Stimulated activated CD4-positive, alpha-beta T cell treated with anti-CD3 and anti-CD28 coated beads, Interleukin-12 subunit alpha, Interleukin-12 subunit beta, amount 100 ng/mL, for 4 hours (primary cell): Measurements from ENCODE around the gene DOCK1.
"Not testable (repeated sequence)": the region's sequence is repeated elsewhere in the genome, so short reads cannot be mapped to it uniquely, and the experiment has no call there.

ENCODE experiments used
- DNase-seq: peaks from one replicate; pipeline ENCODE4 v3.0.0-alpha.2; 2020

Gene DOCK1

DNA sequence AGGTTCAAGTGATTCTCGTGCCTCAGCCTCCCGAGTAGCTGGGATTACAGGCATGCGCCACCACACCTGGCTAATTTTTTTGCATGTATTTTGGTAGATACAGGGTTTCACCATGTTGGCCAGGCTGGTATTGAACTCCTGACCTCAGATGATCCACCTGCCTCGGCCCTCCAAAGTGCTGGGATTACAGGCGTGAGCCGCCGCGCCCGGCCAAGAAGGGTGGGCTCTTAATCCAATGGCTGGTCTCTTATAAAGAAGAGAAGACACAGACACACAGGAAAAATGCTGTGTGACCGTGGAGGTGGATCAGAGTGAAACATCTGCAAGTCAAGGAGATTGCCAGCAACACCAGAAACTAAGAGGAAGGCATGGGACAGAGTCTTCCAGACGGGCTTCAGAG, 394.0 kb downstream of the DOCK1 start:
- DNase-seq: not testable (repeated sequence)

DNA sequence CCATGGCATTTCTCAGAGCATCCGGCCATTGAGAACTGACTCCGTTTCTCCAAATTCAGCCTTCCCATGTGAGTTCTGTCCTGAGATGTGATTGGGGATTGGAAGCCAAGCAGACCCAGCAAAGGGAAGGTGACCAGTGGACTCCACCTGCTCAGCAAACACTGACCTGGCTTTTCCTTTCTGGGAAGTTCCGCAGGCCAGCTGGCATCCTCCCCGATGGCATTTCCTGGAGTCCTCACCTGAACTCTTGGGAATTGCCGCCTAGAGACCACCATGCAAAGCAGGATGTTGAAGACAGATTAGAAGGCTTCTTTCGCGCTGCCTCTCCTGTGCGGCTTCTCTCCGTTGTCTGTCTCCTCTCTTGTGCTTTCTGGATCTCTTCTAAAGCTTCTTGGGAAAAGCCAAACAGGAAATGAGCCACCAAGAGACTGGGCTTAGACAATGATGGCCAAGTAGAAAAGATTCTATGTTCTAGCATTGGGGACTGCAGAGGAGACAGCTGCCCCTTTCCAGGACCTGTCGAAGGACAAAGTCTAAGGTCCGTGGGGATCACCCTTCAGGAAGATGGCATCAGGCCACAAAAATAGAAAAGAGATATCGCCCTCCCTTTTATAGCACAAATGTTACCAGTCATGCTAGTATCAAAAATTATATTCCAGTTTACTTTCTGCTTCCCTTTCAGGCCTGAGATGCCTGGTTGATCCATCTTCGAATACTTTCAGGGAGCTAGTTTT, 394.9 kb downstream of the DOCK1 start:
- no peak for DNase-seq

DNA sequence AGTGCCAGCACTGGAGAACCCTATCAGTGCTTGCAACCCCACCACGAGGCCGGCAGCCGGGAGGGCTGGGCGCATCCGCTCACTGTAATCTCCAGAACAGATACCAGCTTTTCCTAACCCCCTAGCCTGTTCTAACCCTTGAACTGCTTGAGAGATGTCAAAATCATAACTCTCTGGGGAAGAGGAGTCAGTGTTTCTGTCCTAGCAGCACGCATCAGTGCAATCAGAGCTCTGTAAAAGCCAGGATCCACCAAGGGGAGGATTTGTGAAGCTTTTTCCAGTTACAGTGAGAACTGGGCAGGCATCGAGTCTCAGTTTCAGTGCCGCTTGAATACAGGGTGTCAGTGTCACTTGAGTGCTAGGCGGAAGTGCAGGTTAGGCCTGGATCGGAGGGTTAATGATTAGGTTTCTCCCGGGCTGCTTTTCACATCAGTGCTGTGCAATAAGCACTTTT, 395.7 kb downstream of the DOCK1 start:
- DNase-seq: no peak

DNA sequence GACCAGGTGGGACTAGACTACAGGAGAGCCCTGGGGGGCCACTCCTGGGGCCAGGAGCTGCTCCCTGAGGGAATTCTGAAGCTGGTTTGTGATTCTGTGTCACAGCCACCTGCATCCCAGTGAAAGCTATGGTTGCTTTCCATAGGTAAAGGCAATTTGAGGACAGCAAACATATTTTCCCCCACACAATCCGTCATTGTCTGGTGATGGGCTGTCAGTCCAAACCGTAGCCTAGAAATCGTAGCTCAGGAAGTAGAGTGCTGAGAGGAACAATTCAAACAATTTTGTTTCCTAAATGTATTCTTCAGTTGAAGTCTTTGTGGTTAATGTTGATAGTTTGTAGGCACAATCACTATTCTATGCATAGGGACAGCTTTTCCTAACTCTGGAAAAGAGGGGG, 397.1 kb downstream of the DOCK1 start:
- no peak for DNase-seq

DNA sequence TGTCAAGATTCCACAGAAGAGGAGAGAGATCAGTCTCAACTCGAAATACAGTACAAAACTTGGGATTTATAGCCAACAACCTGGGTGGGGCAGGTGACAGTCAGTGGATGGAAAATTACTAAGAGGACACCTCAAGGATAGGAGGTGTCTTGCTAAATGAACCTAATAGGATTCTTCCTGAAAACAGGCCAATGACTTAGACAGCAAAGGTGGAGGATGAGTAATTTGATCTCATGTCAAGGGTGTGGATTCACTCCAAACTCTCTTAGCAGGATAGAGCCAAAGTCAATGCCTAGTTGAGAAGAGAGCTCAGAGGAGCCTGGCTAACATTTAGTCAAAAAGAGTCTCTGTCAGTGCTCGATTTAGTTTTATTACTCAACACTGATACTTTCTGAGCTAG, 397.9 kb downstream of the DOCK1 start:
- DNase-seq: no peak

DNA sequence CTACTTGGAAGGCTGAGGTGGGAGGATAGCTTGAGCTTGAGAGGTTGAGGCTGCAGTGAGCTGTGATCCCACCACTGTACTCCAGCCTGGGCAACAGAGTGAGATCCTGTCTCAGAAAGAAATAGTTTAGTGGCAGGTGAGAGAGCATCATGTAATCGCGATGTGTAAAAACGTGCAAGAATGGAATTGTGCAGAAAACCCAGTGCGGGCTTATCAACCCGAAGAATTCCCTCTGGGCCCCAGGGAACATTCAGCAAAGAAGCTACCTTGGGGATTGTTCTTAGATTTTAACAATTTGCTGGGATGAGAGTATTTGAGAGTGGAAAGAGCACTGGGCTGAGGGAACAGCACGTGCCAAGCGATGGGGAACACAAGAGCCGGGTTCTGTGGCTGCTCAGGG, 398.5 kb downstream of the DOCK1 start:
- no peak for DNase-seq

DNA sequence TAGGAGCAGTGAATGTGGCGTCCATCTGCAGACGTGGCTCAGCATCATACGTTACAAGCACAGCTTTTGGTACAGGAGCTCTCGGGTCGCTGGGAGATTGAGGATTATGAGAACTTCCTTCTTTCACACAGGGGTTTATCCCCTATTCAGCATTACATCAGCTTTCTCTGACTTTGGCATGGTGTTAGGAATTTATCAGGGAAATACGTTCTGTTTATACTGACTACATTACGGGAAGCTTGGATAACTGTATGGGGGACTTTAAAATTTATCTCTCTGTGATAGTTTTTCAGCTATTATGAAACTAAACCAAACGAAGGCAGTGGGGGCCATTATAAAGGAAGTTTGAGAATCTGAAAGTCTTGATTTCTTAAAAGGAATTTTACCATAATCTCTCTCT, 401.3 kb downstream of the DOCK1 start:
- DNase-seq: no peak

DNA sequence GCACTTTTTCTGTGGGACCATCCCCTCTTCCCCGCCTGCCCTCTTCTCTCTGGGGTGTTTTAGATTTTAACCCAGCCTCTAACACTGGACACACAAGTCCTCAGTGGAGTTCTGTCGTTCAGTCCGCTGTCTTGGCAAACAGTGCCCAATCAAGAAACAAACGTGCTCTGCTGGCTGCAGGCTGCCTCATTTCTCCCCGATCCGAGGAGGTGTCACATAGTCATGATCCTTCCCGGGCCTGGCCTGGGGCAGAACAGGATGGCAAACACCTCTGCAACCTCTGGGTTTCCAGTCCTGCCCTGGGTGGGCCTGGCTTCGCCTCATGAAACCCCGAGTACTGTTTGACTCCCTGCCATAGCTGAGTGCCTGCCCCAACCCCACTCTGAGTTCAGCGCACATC, 402.1 kb downstream of the DOCK1 start:
- no peak for DNase-seq

DNA sequence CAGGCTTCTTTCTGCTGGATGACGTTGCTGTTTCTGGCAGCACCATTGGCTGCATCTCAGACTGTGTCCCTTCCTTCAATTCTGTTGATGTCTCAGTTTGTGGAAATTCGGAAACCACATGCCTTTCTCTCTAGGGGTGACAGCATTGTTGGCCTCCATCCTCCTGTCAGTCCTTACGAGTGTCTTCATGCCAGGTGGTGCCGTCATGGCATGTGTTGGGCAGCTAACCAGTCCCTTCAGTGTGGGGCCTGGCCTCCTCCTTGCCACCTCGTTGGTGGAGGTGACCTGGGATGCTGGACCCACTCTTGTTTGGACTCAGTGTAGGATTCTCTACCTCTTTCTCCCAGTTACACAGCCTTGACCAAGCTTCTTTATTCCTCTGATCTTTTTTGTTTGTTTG, 402.8 kb downstream of the DOCK1 start:
- DNase-seq: no peak

DNA sequence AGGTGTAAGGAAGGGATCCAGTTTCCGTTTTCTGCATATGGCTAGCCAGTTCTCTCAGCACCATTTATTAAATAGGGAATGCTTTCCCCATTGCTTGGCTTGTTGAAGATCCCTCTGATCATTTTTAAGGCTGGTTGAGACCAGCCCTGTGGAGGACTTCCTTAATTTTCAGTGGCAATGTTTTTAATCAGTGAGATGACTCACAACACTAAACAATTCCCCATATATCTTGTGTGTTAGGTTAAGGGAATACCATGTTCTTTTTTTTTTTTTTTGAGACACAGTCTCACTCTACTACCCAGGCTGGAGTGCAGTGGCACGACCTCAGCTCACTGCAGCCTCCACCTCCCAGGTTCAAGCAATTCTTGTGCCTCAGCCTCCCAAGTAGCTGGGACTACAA, 404.4 kb downstream of the DOCK1 start:
- not testable (repeated sequence) for DNase-seq

DNA sequence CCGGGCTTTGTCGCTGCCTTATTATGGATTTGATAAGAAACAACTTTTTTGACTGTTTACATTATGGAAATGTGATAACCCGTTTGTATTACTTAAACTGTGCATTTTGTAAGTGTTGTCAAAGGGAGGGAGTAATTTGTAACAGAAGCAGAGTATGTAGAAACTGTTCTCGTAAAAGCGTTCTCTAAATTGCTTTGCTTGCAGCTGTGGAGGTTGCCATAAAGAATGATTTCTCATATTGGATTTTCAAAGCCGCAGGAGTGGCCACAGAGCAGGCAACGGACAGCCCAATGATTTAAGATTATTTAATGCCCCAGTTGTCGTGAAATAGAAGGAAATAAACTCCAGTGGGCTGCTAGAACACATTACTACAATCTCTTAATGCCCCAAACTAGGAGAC, 405.2 kb downstream of the DOCK1 start:
- no peak for DNase-seq

DNA sequence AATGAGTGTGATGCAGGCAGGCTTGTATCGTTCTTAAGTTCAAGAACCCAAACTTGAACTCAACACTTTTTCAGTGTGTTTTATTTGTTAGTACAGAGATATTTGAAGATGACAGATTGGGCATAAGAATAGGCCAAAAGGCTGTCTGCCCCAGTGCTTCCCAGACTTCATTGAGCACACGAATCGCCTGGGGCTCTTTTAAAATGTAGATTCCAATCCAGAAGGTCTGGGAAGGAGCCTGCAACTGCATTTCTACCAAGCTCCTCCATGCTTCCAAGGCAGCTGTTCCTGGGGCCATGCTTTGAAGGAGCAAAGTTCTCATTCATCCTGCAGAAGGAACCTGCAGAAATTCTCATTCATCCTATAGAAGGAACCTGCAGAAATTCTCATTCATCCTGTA, 405.7 kb downstream of the DOCK1 start:
- no peak for DNase-seq

DNA sequence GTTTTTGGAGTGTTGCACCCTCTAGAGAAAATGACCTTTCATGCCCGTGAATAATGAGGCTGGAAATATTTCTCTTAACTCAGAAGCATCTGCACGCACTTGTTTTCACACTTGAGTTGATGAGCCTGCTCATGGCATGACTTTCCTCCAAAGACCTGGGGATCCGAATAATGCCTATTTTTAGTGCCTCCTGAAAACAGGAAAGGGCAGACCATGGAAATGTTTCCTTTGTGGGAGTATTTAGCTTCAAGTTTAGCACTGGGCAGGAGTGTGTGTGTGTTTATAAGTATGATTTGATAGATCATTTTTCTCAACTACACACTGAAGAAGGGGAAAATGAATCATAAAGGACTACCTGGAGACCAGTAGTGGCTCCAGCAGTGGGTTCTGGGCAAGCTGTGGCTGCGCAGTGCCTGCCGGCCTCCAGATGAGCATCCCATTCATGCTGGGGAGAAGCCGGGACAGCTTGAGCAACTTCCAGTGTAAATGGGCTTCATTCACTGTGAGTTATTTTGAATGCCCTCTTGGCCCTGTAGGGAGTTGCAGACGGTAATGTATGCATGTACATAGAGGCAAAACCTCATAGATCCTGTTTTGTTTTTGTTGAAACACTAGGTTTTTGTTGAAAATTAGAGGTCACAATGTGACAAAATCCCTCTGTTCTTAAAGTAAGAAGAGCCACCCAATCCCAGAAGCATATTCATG, 408.9 kb downstream of the DOCK1 start:
- DNase-seq: no peak

DNA sequence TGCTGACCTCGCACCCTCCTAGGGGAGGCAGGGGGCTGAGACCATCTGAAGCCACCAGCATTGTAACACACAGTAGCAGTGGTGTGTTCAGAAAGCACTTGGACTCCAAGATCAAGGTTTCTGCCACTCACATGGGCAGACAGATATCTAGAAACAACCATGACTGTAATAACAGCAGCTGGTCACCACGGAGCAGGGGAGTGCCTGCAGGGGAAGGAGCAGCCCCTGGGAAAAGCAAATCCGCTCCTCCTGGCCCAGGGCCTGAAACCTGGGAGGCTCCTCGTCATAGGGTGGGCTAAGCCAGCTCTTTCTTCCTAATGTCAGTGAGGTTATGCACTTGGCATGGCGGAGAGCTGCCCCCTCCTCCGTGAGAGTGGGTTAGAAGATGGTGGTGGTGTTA, 409.6 kb downstream of the DOCK1 start:
- DNase-seq: no peak

DNA sequence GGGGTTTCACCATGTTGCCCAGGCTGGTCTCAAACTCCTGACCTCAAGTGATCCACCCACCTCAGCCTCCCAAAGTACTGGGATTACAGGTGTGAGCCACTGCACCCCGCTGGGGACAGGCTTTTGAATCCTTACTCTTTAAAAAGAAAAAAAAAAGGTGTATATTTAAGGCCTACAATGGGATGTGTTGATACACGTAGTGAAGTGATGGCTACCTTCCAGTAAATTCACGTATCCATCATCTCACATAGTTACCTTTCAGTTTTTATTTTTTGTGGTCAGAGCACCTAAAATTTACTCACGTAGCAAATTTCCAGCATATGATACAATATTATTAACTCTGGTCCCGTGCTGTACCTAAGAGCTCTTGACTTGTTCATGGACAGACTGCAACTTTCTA, 410.7 kb downstream of the DOCK1 start:
- DNase-seq: no peak

DNA sequence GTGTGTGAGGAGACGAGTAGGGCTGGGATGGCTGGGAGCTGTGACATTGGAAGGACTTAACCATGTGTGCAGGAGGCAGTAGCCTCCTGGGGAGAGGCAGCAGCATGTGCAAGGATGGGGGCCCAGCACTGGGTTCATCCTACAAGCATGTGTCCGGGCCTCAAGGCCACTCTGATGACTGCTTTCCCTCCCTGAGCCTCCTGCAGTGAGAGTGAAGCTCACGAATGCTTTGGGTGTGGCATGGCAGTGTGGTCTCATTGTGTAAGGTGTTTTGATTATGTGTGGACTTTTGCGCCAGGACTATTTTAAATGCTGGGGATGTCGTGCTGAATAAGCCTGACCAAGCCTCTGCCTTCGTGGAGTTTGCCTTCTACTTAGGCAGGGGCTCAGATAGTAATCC, 413.2 kb downstream of the DOCK1 start:
- DNase-seq: no peak

DNA sequence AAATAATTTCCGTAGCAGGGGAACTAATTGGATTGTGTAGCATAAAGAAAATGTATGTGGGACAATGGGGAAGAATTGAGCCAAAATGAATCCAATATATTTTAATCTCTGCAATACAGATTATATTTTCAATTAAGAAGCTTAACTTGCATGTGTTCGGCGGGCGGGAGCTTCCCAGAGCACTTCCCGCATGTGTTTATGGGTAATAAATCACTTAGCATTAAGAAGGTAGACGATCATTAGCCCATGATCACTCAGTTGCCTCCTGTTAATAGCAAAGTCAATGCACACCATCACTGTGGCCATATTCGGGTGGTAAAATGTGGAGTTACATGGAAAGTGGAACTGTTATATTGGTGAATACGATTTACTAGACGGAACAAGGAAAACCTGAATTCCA, 414.0 kb downstream of the DOCK1 start:
- no peak for DNase-seq

DNA sequence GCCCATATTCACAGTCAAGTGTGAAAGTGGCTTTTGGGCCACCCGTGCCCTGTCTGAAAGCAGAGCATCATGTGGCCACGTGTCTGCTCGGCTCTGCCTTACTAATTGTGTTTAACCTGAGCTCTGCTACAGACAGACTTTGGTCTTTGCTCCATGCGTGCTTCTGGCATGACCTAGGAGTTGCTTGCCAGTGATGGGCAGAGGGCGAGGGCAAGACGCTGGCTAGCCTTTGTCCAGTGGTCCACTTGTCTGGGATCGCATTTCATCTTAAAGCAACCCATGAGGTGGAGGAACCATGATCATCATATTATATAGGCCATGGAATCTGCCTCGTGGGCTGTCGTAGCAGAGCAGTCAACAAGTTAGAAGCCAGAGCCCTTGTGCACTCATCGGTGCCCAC, 414.5 kb downstream of the DOCK1 start:
- DNase-seq: no peak

DNA sequence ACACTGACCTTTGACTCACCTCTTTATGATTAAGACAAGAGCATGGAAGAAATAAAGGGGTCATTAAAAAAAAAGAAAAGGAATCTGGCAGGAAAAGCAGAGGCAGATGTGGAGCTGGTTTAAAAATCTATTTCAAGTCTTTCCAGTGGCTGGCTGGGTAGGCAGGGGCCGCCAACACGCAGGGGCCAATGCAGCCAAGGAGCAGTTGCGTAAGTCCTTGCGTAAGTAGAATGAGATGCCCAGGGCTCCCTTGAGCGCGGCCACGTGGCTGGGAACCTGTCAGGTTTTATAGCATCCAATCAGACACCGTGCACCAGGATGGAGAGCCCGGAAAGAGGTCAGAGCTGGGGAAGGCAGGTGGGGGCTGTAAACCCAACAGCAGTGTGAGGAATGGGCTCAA, 414.9 kb downstream of the DOCK1 start:
- DNase-seq: no peak

DNA sequence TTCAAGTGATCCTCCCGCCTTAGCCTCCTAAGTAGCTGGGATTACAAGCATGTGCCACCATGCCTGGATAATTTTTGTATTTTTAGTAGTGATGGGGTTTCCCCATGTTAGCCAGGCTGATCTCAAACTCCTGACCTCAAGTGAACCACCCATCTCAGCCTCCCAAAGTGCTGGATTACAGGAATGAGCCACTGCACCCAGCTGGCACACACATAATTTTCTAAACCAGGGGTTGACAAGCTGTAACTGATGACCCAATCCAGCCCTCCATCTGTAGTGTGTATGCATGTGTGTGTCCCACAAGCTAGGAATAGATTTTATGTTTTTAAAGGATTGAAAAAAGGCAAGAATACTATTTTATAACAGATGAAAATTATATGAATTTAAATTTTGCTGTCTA, 417.1 kb downstream of the DOCK1 start:
- no peak for DNase-seq

DNA sequence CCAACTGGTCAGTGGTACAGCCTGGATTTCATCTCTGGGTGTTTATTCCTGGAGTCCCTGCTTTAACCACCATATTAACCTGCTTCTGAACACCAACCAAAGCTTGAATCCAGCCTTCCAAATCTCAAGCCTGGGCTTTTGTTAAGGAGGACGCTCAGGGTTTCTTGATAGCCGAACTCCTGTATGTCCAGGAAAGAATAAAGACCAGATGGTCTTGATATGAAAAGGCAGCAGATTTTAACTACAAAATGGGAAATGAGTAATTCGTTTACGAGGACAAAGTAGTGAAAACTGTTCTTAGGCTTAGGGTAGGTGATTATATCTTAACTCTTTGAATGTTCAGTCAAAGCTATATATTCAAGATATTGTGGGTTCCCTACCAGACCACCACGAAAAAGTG, 420.3 kb downstream of the DOCK1 start:
- no peak for DNase-seq

DNA sequence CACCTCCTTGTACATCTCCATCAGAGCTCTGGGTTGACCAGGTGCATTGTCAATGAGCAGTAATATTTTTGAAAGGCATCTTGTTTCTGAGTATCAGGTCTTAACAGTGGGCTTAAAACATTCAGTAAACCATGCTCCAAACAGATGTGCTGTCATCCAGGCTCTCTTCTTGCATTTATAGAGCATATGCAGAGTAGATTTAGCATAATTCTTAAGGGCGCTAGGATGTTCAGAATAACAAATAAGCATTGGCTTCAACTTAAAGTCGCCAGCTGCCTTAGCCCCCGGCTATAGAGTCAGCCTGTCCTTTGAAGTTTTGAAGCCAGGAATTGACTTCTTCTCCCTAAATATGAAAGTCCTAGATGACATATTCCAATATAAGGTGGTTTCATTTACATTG, 421.7 kb downstream of the DOCK1 start:
- DNase-seq: no peak

DNA sequence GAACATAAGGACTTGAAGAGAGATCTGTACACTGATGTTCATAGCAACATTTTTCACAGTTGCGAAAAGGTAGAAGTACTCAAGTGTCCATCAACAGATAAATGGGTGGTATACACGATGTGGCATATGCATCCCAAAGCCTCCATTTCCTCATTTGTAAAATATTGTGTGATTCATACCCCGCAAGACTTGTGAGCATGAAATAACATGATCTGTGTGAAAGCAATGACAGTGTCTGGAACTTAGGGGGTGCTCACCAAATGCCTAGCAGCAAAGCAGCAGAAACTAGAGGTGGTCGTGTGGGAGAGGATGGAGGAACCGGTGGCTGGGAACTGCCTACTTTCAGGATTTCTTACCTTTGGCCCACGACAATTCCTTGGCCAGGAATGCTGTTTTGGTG, 426.5 kb downstream of the DOCK1 start:
- DNase-seq: no peak

DNA sequence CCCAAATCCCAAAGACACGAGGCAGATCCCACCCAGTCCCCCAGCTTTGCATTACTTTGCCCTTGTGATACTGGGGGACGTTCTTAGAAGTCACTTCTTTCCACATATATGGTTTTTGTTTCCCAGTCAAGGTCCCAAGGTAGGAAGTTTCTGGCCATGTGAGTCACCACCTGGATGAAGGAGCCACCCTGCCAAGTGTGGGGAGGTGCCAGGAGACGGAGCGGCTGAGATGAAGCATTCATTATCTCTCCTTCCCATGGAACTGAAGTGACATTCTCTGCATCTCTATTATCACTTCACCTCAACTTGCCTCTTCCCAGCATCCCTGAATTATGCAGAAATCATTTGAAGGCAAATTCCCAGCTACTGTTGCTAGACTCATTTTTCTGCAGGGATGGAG, 427.4 kb downstream of the DOCK1 start:
- DNase-seq: no peak

DNA sequence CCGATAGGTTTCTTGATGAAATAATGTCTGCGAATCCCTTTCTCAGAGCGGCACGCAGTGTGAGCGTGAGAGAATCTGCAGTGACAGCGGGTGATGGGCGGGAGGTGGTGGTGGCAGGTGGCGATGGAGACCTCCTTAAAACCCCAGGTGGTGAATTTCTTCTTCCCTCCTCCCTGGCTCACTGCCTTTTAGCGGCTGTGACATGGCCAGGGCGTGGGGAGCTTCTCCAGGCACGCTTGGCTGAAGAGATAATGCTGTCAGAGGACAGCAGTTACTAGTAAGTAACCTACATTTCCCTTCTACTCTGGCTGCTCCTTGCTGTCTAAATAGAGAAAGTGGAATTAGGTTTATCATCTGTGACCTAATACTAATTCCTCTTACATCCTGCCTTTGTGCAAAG, 432.6 kb downstream of the DOCK1 start:
- DNase-seq: no peak
